SK-N-MC (cell line): ENCODE measurements around the gene FBXL7.

Experiments
- EZH2 ChIP-seq: fragments of 200-600 bp; sonication (generic); IDR thresholded peaks from one replicate; pipeline ENCODE4 v1.6.1; 2017; ENCODE audit warnings: antibody characterized with exemption
- FOXP2 ChIP-seq: optimal IDR thresholded peaks from 2 replicates; pipeline ENCODE3; 2011; ENCODE audit warnings: mild to moderate bottlenecking, moderate library complexity; ENCODE audit not compliant: insufficient read depth; ENCODE audit errors: extremely low read length, control extremely low read depth

GRCh38 chr5:15510831-15511230, 10.9 kb downstream of the FBXL7 start:
- no peak for TF ChIP-seq EZH2
- no peak for TF ChIP-seq FOXP2
